HCEC 1CT (cell line): ENCODE measurements around the gene DOHH.
A peak's percentile ranks its signal among the peaks of the same experiment; 100 is the strongest.
"Not testable (repeated sequence)": the region's sequence is repeated elsewhere in the genome, so short reads cannot be mapped to it uniquely, and the experiment has no call there.

Experiments
- DNase-seq: peaks from one replicate; pipeline ENCODE4 v3.0.0-alpha.2; 2017

DOHH gene

DNA sequence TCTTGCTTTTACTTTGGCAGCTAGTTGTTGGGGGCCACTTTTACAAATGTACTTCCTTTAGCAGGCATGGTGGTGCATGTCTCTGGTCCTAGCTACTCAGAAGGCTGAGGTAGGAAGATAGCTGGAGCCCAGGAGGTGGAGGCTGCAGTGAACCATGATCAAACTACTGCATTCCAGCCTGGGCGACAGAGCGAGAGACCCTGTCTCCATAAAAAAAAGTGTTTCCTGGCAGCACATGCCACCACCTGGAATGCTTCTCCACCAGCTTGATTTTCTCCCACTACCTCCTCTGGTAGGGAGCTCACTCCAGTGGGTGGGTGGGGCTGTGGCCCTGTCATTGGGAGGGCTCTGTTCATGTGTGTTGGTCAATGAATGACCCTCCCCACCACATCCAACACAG lies 18.2 kb upstream of the DOHH start:
- DNase-seq, result no peak

DNA sequence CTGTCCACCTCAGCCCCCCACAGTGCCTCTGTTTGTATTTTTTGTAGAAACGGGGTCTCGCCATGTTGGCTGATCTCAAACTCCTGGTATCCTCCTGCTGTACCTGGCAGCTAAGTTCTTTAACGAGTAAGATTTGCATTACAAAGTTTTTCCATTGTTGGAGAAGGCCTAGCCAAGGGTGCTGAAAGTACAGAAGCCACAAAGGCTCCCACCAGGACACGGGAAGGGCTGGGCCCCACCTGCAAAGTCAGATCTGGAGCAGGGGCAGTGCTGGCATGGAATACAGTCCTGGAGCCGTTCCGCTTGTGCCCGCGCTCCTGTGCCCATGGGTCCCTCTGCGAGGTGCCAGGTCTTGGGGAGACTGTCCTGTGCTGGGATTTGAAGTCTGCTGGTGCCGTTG lies 17.8 kb upstream of the DOHH start:
- no peak for DNase-seq

DNA sequence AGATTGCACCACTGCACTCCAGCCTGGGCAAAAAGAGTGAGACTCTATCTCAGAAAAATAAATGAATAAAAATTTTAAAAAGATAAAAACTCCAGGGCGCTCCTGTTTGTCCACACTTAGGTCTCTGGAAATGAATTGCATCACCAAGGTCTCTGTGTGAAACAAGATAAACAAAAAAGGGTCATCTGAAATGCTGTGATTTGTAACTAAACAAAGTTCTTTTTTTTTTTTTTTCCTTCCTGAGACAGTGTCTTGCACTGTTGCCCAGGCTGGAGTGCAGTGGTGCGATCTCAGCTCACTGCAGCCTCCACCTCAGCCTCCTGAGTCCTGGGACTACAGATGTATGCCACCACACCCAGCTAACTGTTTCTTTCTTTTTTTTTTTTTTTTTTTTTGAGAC lies 17.2 kb upstream of the DOHH start:
- DNase-seq, result no peak

DNA sequence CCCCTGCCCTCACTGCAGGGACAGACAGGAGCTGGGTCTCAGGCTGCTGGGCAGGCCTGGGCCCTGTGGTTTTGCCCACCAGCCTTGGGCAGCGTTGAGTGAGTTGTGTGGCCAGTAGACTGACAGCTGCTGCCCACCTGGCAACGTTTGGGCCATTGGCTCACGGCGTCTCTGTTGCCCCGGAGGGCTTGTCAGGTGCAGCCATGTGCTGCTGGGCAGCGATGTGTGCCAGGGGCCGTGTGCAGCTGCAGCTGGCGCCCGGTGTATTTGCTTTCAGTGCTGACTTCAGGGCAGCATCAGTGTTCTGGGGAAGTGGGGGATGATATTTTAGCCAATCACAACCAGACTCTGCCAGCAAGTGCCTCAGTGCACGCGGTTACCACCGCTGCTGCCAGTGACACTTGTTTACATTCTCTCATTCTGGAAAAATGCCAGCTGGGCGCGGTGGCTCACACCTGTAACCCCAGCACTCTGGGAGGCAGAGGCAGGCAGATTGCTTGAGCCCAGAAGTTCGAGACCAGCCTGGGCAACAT lies 16.3 kb upstream of the DOHH start:
- DNase-seq, result no peak

DNA sequence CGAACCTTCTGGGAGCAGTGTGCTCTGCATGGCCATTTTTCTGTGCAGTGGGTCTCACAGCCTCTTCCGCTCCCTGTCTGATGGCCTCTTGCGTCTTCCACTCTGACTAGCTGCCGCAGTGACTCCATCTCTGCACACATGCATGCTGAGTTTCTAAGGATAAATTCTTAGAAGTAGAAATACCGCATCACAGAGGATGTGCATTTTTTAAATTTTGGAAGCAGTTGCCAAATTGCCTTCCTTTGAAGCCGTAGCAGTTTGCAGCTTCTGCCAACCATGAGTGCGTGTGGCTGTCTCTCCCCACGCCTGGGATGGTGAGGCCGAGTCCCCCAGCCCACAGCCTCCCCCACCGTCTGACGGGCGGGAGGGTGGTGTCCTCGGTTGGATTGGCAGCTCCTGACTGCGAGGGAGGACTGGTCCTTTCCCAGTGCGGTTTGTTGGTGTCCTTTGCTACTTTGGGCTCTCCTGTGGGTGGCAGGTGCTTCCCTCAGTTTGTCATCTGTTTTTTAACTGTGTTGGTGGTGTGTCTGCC lies 15.5 kb upstream of the DOHH start:
- no peak for DNase-seq

DNA sequence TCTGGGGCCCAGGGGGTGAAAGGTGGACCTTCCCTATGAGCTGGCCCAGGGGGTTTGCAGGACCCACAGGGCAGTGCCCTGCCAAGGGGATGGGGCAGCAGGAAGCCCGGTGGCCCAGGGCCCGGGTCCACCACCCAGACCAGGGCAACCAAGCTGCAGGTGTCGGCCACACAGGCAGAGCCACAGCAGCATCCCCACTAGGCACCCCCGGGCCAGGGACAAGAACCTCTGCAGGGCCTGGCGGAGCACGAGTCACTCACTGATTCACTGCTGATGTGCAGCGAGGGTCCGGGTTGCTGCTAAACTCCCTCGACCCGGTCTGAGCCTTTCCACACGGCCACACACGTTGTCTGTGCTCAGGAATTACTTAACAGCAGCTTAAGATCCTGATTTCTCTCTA lies 14.5 kb upstream of the DOHH start:
- peak; percentile 39 for DNase-seq

DNA sequence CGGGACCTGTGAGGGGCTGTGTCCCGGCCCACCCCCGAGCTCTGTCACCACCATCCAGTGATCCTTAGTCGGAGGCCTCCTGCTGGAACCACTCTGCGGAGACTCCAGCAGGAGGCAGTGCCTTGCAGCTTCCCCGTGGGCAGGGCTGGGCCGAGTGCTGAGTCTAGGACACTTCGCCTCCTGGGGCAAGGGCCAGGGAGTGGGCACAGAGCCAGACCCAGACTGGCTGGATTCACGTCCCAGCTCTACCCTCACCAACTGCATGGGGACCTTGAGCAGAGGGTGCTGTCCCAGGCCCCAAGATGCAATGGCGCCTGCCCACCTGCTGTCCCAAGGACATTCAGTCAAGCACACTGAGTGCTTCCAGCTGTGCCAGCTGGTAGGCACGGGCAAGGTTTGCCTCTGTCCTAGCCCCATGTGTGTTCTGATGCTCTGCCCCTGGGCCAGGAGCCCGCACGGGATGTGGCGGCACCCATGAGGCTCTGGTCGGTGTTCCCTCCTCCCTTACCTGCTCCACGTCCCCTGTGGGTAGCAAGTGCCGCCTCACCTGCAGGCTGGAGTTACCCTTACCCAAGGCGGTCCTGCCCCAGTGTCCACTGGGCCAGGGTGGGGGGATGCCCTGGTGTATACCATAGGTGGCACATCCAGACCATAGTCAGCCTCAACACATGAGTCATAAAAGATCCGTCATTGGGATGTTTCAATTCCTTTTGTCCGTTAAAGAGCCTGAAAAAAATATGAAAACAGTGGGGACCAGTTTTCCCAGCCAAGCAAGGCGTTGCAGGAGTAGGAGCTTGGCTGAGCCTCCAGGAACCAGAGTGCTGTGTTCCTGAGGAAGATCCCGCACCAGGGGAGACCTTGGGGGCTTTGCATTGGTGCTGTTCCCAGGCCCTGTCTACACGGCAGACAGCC lies 13.0 kb upstream of the DOHH start:
- no peak for DNase-seq

DNA sequence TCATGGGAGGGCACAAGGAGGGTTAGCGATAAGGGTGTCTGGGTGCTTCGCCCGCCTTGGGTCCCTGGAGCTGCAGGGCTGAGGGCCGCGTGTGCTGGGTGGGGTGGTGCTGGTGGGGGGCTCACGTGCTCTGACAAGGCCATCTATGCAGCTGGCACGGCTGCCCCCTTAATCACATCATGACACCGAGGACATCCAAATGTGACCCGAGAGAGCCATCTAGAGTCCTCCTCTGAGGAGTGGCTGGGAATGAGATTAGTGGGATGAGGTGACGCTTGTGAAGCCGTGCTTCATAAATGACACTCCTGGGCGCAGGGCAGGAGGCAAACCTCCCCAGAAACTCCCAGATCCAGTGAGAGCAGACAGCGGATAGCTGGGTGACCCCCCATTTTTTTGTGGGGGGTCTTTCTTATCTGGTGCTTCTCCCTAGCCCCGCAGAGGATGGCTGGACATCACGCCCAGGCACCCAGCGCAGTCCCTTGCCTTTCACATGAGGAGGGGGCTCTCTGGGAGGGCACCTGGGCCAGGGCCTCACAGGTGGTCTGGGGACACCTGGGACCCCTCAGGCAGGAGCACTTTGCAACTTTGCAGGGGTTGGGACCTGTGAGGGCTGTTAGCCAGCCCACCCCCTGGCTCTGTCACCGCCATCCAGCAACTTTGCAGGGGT lies 12.2 kb upstream of the DOHH start:
- DNase-seq, result no peak

DNA sequence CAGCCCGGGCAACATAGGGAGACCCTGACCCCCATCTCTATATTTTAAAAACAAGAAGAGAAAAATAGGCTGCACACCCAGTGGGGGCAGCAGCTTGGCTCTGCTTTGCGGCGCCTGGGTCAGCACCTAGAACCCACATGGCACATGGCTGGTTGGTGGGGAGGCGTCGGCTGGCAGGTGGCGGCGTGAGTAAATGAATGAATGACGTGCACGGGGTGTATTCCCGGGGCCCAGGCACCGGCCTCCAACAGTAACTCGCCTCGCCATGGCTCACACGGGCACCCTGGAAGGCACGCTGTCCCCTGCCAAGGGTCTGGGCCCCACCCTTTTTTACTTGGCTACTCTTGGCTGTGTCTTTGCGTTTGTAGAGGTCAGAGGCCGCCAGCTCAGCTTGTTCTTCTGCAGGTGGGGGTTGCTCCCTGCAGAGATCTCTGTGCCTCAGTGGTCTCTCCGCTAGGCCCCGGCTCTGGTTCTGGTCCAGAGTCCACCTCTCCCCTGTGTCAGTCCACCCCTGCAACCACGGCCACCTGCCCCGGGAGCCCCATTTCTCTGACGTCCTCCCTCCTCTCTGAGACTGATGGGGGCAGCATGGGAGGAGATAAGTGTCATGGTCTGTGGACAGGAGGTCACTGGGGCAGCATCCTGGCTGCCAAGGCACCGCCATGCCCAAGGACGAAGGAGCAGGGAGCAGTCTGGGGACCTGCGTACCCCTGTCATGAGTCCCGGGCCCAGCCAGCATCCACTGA lies 11.2 kb upstream of the DOHH start:
- DNase-seq, result no peak

DNA sequence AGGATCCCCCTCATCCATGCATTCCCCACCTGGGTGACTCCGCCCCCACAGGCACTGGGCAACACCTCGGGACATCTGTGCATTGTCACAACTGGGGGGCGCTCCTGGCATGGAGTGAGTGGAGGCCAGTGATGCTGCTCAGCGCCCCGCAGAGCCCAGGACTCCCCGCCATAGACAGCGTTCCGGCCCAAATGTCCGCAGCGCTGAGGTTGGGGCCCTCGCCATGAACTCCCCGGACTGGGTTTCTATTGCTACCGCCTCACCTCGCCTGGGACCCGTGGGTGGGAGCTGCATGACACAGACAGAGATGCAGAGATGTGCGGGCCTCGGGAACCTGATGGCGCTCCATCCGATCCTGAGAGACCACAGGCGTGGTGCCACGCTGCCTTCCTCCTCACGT lies 10.3 kb upstream of the DOHH start:
- no peak for DNase-seq

DNA sequence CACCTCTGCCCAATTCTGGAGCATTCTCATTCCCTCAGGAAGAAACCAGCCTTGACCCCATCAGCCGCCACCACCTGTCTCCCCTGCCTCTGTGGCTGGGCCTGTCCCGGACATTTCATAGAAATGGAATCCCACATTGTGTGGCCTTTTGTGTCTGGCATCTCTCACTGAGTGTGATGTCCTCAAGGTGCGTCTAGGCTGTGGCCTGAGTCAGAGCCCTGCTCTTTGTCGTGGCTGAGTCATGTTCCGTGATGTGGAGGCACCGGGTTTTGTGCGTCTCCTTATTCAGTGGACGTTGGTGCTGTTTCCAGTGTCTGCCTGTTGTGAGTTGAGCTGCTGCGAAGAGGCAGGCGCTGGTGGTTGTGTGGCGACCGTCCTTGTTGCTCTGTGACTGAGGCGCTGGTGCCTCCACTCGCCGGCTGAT lies 9.1 kb upstream of the DOHH start:
- DNase-seq, result peak; percentile 40

DNA sequence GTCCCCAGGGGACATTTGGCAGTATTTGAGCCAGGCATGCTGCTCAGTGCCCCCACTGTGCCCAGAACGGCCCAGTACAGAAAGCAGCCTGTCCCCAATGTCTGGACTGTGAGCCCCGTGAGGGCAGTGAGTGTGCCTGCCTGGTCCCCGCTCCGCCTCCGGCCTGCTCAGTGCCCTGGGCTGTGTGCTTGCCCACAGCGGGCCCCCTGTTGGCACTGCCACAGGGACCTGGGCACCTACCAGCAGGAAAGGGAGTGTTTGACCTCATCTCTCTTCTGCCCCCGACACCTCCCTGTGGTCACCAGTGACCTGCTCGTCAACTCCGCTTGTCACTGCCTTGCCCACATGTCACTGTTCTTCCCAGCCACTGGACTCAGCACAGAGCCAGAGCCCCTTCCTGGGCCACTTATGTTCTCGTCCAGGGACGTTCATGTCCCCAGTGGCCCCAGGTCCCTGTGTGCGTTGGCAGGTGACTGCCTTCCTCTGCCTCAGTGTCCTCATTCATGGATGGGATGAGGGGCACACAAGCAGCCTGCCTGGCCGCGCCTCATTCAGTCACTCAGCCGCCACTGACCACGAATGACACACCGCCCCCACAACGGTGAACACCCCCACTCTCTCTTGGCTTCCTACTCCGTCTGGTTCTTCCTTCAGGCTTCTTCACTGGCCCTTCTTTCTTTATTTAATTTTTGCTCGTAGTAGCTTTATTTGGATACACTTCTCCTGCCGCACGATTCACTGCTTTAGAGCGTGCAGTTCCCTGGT lies 8.5 kb upstream of the DOHH start:
- DNase-seq, result no peak

DNA sequence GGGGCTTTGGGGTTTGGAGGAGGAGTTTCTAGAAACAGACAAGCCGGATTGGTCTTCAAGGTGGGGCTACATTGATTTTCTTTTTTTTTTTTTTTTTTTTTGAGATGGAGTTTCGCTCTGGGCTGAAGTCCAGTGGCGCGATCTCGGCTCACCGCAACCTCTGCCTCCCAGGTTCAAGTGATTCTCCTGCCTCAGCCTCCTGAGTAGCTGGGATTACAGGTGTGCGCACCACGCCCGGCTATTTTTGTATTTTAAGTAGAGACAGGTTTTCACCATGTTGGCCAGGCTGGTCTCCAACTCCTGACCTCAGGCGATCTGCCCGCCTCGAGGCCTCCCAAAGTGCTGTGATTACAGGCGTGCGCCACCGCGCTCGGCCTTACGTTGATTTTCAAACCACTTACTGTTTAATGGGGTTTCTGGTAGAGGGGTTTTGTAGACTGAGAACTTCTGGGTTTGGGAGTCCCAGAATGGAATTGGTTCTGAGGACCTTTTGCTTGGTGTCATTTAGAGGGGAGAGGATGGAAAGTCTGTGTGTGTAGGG lies 7.7 kb upstream of the DOHH start:
- DNase-seq, result not testable (repeated sequence)

DNA sequence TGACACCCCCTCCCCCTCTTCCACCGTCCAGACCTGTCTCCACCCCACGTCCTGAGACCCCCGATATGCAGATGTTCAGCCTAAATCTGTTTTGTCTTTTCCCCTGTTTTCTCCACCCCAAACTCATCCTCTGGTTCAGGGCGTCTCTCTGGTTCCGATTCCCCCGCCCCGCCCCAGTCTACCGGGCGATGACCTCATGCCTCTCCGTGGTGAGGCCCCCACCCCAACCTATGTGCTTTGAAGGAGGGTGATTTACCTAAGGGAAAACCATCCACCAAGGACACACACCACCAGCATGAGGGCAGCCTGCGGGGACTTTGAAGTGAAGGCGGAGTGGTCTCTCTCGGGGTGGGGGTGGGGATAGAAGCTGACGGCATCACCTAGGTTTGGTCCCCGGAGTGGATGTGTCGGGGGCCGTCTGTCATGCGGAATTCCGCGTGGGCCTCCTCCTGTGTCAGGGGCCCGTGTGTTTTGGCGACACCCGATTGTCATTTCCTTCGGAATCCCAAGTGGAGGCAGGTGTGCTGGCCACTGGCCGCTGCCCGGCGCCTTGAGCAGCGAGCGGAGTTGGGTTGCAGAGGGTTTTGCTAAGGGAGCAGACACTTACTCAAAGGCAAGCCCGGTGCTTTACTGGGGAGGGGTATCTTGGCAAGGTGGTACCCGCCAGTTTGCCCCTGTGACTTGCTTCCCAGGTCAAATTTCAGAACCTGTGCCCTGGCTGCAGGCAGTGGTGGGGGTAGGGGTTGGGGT lies 7.1 kb upstream of the DOHH start:
- DNase-seq, result no peak

DNA sequence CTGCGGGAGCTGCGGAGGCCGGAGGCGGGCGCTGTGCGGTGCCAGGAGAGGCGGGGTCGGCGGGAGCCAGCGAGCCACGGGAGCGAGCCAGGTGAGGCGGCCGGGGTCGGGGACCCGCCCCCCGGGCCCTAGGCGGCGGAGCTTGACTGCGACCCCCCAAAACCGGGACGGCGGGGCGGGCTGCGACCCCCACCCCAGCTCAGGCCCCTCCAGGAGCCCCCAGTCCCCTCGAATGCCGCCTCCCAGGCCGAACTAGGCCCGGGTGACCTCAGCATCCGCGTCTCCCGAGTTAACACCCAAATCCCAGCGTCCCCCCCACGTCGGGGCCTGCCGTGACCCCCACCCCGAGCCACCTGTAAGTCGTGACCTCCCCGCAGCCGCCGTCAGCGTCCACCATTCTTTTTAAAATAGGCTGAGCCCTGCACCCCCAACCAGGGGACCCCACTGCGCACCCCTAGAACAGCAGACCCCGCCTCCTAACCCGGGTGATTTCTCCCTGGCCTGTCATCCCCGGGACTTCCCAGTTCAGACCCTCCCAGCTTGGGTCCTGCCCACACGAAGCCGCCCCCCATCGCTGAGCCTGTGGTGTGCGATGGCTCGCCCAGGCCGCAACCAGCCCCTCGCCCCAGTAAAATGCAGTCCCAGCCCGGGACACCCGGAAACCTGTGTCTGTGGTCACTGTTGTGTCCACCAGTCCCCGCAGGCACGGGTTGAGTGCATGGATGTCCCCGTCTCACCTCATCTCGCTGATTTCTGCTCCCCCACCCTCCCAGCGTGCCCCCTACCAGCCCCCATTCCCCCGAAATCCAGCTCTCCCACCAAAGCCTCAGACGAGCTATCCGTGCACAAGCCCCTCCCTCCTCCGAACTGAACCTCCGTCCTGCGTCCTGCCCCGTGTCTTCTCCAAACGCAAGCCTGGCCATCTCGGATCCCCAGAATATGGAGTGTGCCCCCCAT lies 6.2 kb upstream of the DOHH start:
- DNase-seq, result no peak

DNA sequence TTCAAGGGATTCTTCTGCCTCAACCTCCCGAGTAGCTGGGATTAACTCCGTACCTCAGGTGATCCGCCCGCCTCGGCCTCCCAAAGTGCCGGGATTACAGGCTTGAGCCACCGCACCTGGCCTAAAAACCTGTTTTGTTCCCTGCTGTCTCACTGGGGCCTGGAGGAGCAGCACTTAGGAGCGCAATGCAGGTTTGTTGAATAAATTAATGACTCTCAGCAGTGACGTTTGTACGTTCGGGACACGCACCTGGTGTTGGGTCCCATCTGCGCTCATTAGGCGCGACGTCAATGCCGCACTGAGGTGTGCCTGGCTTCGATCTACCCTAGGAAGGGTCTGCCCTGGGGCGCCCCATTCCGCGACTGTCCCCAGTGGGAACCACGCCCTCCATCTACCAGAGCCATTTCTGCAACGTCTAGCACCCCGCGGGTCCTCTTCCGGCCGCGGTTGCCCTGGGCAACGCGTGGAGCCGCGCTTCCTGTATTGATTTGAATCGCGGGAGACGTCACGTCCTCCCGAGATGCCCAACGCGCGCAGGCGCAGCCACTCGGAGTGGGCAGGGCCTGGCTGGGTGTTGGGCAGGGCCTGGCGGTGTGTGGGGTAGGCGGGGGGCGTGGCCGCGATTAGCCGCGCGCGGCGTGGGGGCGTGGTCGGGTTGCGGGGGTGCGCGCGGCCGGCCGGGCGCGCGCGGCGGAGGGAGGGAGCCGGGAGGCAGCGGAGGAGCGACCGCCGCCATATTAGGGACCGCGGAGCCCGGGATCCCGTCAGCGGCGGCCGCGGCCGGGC lies 5.3 kb upstream of the DOHH start, which contains the start of gene FZR1:
Gene FZR1, plus strand, starts transcription at position 714 of the 786 bp plus-strand sequence. CDS start 16,679 bp downstream, outside the sequence.
- DNase-seq, result peak; percentile 96

DNA sequence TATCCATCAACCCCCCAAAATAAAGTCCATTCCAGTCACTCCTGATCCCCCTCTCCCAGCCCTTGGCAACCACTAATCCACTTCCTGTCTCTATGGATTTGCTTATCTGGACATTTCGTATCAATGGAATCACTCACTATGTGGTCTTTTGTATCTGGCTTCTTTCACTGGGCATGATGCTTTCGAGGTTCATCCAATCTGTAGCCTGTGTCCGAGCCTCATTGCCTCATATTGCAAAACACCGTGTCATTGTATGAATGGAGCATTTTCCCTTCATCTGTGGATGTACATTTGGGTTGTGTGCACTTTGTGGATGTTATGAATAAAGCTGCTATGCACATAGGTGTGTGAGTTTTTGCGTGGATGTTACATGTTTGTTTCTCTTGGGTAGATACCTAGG lies 4.3 kb upstream of the DOHH start:
- no peak for DNase-seq

DNA sequence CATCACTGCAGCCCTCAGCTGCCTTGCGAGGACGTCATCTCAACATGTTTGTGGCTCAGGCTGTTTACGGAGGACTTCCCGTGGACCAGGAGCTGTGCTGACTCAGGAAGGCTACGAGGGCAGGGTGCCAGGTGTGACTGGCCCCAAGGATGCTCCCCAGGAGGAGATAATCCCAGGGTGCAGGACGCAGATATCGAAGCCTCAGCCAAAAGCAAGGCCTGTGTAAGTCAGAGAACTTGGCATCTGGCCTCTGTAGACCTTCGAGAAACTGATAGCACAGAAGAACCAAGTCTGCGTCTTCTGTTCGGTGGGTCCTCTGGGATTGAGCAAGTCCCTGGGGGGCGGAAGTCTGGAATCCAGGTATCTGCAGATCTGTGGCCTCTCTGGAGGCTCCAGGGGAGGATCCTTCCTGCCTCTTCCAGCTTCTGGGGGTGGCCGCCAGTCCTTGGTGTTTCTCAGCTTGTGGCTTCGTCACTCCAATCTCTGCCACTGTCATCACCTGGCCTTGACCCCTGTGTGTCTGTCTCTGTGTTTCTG lies 2.6 kb upstream of the DOHH start:
- DNase-seq, result peak; percentile 49

DNA sequence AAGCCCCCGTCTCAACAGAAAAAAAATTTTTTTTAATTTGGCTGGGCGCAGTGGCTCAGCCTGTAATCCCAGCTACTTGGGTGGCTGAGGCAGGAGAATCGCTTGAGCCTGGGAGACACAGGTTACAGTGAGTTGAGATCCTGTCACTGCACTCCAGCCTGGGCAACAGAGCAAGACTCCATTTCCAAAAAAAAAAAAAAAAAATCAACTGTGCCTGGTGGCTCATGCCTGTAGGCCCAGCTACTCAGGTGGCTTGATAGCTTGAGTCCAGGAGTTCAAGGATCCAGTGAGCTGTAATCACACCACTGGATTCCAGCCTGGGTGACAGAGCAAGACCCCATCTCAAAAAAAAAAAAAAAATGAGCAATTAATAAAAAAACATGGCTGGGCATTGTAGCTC lies 1.3 kb upstream of the DOHH start:
- no peak for DNase-seq
